ENCODE measurements around the gene GUCY2D.
"Not testable (repeated sequence)": the region's sequence is repeated elsewhere in the genome, so short reads cannot be mapped to it uniquely, and the experiment has no call there.

Gene GUCY2D

GRCh38 chr17:8001976-8002720 is at the start of gene GUCY2D:
TSS of gene GUCY2D (plus strand) at chr17:8002615. CDS start at chr17:8003048, 433 bp downstream.
- DNase-seq (ENCODE audit: low spot score), result no peak

- not testable (repeated sequence) for DNase-seq (ENCODE audit: low spot score)
Observed at GRCh38 chr17:7953266-7953665, 49.1 kb upstream of the GUCY2D start.

- no peak for DNase-seq (ENCODE audit: low spot score)
Observed at GRCh38 chr17:7955414-7956227, 46.8 kb upstream of the GUCY2D start.

GRCh38 chr17:7956228-7956965 is 46.0 kb upstream of the GUCY2D start:
- no peak for DNase-seq (ENCODE audit: low spot score)

GRCh38 chr17:7959503-7960253 is 42.7 kb upstream of the GUCY2D start:
- DNase-seq (ENCODE audit: low spot score), result no peak

GRCh38 chr17:7961421-7961820 is 41.0 kb upstream of the GUCY2D start:
- no peak for DNase-seq (ENCODE audit: low spot score)

- no peak for DNase-seq (ENCODE audit: low spot score)
Observed at GRCh38 chr17:7967751-7968150, 34.7 kb upstream of the GUCY2D start.

- no peak for DNase-seq (ENCODE audit: low spot score)
Observed at GRCh38 chr17:7969433-7969832, 33.0 kb upstream of the GUCY2D start.

- no peak for DNase-seq (ENCODE audit: low spot score)
Observed at GRCh38 chr17:7971651-7972050, 30.8 kb upstream of the GUCY2D start.

GRCh38 chr17:7972131-7972785 is 30.2 kb upstream of the GUCY2D start:
- DNase-seq (ENCODE audit: low spot score), result peak; percentile 13

- no peak for DNase-seq (ENCODE audit: low spot score)
Observed at GRCh38 chr17:7974638-7975131, 27.7 kb upstream of the GUCY2D start.

- DNase-seq (ENCODE audit: low spot score), result no peak
Observed at GRCh38 chr17:7977039-7977438, 25.4 kb upstream of the GUCY2D start.

GRCh38 chr17:7977805-7978204 is 24.6 kb upstream of the GUCY2D start:
- no peak for DNase-seq (ENCODE audit: low spot score)

GRCh38 chr17:7982173-7982572 is 20.2 kb upstream of the GUCY2D start:
- DNase-seq (ENCODE audit: low spot score), result no peak

GRCh38 chr17:7982666-7983065 is 19.7 kb upstream of the GUCY2D start:
- no peak for DNase-seq (ENCODE audit: low spot score)

- no peak for DNase-seq (ENCODE audit: low spot score)
Observed at GRCh38 chr17:7984904-7985303, 17.5 kb upstream of the GUCY2D start.

GRCh38 chr17:7987112-7987893 is 15.1 kb upstream of the GUCY2D start:
- no peak for DNase-seq (ENCODE audit: low spot score)

- DNase-seq (ENCODE audit: low spot score), result peak; percentile 88
Observed at GRCh38 chr17:7988750-7989178, 13.7 kb upstream of the GUCY2D start.

GRCh38 chr17:7989781-7990655 is 12.4 kb upstream of the GUCY2D start:
- DNase-seq (ENCODE audit: low spot score), result peak; percentile 78
